GM23338 (cell line): Measurements from ENCODE around the gene TMEM270.

Experiments used
- CREB1 ChIP-seq: fragments of 250-450 bp; sonication (Bioruptor Pico); IDR thresholded peaks from 2 replicates; pipeline ENCODE4 v1.5.0; 2020; ENCODE audit warnings: low read depth, mild to moderate bottlenecking, moderate library complexity
- POLR2AphosphoS5 ChIP-seq: IDR thresholded peaks from 2 replicates; pipeline ENCODE4 v1.6.1; 2016; ENCODE audit warnings: antibody characterized with exemption, low read depth
- TF ChIP-seq, protein P1 (sequence below), 2 experiments: fragments of 200-600 bp in 1 of 2; sonication (generic) in 1 of 2; conservative IDR thresholded peaks; 2 replicates each; pipeline versions ENCODE4 v1.5.1 to v1.6.1; 2016 to 2017; ENCODE audit warnings: antibody characterized with exemption in 2 of 2, low read depth in 2 of 2, mild to moderate bottlenecking in 2 of 2, moderate library complexity in 1 of 2

DNA sequence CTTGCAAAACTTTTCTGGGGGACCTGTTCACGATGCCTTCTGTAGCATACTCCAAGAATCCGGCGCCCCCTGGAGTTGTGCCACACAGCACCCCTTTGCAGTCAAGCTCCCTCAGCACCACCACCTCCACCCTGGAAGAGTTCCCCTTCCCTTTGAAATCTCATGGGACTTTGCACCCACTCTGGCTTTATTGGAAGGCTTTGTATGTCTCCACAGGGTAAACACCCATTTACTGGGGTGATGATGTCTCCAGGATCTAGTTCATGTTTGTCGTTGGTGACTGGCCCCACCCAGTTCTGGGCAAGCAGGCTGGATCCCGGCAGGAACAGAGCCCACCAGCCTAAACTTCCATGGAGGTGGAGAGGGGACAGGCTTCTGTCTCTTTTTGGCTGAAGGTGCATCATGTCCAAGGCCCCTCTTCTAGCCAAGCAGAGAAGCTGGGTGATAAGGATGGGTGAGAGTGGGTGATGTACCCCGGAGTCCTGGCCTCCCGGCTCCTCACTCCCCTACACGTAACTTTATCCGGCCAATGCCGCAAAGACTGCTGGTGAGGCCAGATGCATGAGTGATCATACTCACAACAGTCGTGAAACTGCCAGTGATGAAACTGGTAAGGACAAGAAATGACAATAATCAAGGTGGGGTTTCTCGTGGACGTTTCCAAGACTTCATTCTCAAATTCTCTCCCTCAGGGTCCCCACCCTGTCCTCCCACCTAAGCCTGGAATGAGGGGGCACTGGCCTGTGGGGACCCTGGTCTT is 30.9 kb upstream of the TMEM270 start:
- TF ChIP-seq, protein P1, sequence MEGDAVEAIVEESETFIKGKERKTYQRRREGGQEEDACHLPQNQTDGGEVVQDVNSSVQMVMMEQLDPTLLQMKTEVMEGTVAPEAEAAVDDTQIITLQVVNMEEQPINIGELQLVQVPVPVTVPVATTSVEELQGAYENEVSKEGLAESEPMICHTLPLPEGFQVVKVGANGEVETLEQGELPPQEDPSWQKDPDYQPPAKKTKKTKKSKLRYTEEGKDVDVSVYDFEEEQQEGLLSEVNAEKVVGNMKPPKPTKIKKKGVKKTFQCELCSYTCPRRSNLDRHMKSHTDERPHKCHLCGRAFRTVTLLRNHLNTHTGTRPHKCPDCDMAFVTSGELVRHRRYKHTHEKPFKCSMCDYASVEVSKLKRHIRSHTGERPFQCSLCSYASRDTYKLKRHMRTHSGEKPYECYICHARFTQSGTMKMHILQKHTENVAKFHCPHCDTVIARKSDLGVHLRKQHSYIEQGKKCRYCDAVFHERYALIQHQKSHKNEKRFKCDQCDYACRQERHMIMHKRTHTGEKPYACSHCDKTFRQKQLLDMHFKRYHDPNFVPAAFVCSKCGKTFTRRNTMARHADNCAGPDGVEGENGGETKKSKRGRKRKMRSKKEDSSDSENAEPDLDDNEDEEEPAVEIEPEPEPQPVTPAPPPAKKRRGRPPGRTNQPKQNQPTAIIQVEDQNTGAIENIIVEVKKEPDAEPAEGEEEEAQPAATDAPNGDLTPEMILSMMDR (conservative IDR thresholded peaks at IDR 0.05; ENCODE audit: low read depth in 2 of 2) = peak in 1 of 2 experiments; percentile 33; a peak in 3 of 4 replicates
- TF ChIP-seq POLR2AphosphoS5 (no peak), CREB1 (CRISPR knock-in tag) (no peak)
